HG03097 (cell line): ENCODE results near the gene WFS1.

Experiments used
- ATAC-seq: cut with Tn5 transposase; IDR thresholded peaks from one replicate; pipeline ENCODE4 v1.9.1; 2021; ENCODE audit not compliant: unreplicated experiment, low FRiP score

WFS1 gene

GRCh38 chr4:6333301-6334202 lies 63.9 kb downstream of the WFS1 start:
- no peak for ATAC-seq

- ATAC-seq: no peak
Observed at GRCh38 chr4:6334203-6334887, 64.7 kb downstream of the WFS1 start.

GRCh38 chr4:6335040-6335590 lies 65.5 kb downstream of the WFS1 start:
- ATAC-seq: no peak

- no peak for ATAC-seq
Observed at GRCh38 chr4:6336166-6336565, 66.5 kb downstream of the WFS1 start.

GRCh38 chr4:6337331-6337935 lies 67.8 kb downstream of the WFS1 start:
- ATAC-seq: no peak

- ATAC-seq: no peak
Observed at GRCh38 chr4:6338175-6338950, 68.7 kb downstream of the WFS1 start.

- ATAC-seq: no peak
Observed at GRCh38 chr4:6338951-6339817, 69.5 kb downstream of the WFS1 start.

GRCh38 chr4:6339818-6340445 lies 70.3 kb downstream of the WFS1 start:
- ATAC-seq: no peak

GRCh38 chr4:6340446-6341015 lies 70.9 kb downstream of the WFS1 start:
- ATAC-seq: no peak

- no peak for ATAC-seq
Observed at GRCh38 chr4:6341696-6342095, 72.0 kb downstream of the WFS1 start.

- ATAC-seq: no peak
Observed at GRCh38 chr4:6342530-6343293, 73.1 kb downstream of the WFS1 start.

GRCh38 chr4:6343939-6344408 lies 74.3 kb downstream of the WFS1 start:
- ATAC-seq: no peak

GRCh38 chr4:6345096-6345830 lies 75.6 kb downstream of the WFS1 start:
- no peak for ATAC-seq

GRCh38 chr4:6345866-6346265 lies 76.2 kb downstream of the WFS1 start:
- no peak for ATAC-seq

- no peak for ATAC-seq
Observed at GRCh38 chr4:6346373-6347110, 76.9 kb downstream of the WFS1 start.

- no peak for ATAC-seq
Observed at GRCh38 chr4:6347511-6348045, 77.9 kb downstream of the WFS1 start.
